Measurements from ENCODE around the gene FANCG. TPM values are rescaled to one million over a fixed set of nuclear protein-coding genes. Genes with fewer than 3 reads are reported as not detected.

The FANCG gene
- total RNA-seq: 10 to 100 TPM; 14.4 to 40.4 (median 22.2) TPM

GRCh38 chr9:35079426-35080341, at the start of gene FANCG:
TSS of gene FANCG (minus strand) at chr9:35079942. CDS start at chr9:35079524, 418 bp downstream.
- H3K36me3 ChIP-seq: no peaks in the 10 kb centered on the region
- peak within 1 kb of the TSS; percentile 75 to 99 (median 78) for H3K4me3 ChIP-seq
- no peak for TF ChIP-seq POLR2A (IDR thresholded peaks at IDR 0.05)
- no peak for TF ChIP-seq CTCF (IDR thresholded peaks at IDR 0.05)
- DNase-seq: peak; percentile 88 to 95 (median 92)
- no peaks in the 10 kb centered on the region for H3K9me3 ChIP-seq
- H3K4me1 ChIP-seq: peaks cover 4 to 19% (median 8%) of the 10 kb centered on the region in 4 donors
- no peaks in the 10 kb centered on the region for H3K27me3 ChIP-seq
- peak within 1 kb of the TSS; percentile 46 to 89 (median 72) for H3K27ac ChIP-seq

GRCh38 chr9:35116898-35117551, 37.3 kb upstream of the FANCG start:
- H3K4me3 ChIP-seq: peak overlapping the region in 3 of 4 donors; percentile 54 to 69 (median 65)
- H3K36me3 ChIP-seq: no peaks in the 10 kb centered on the region
- peaks cover 0 to 39% (median 17%) of the 10 kb centered on the region in 4 donors for H3K4me1 ChIP-seq
- DNase-seq: peak; percentile 82 to 96 (median 90)
- TF ChIP-seq POLR2A (IDR thresholded peaks at IDR 0.05) (no peak), CTCF (IDR thresholded peaks at IDR 0.05) (peak; percentile 80 to 97 (median 96))
- peak overlapping the region; percentile 78 to 94 (median 82) for H3K27ac ChIP-seq
- H3K27me3 ChIP-seq: no peaks in the 10 kb centered on the region
- no peaks in the 10 kb centered on the region for H3K9me3 ChIP-seq

- peaks cover 0 to 43% (median 17%) of the 10 kb centered on the region in 4 donors for H3K4me1 ChIP-seq
- TF ChIP-seq POLR2A (IDR thresholded peaks at IDR 0.05) (peak in 1 of 2 donors; percentile 16), CTCF (IDR thresholded peaks at IDR 0.05) (no peak)
Measured at GRCh38 chr9:35116539-35116897, 36.8 kb upstream of the FANCG start.

GRCh38 chr9:35115680-35116538, 36.2 kb upstream of the FANCG start, which contains the start of gene ATOSB:
TSS of gene ATOSB (minus strand) at chr9:35115862. CDS start at chr9:35108274, 7,588 bp downstream.
- Histone ChIP-seq H3K9me3 (no peaks in the 10 kb centered on the region), H3K27ac (peak within 1 kb of the TSS; percentile 78 to 94 (median 82)), H3K4me3 (peak within 1 kb of the TSS; percentile 46 to 69 (median 60)), H3K27me3 (no peaks in the 10 kb centered on the region), H3K36me3 (no peaks in the 10 kb centered on the region), H3K4me1 (peaks cover 0 to 45% (median 17%) of the 10 kb centered on the region in 4 donors)
- DNase-seq: peak; percentile 99
- TF ChIP-seq CTCF (IDR thresholded peaks at IDR 0.05) (no peak), POLR2A (IDR thresholded peaks at IDR 0.05) (peak; percentile 66 to 88)

More at GRCh38 chr9:35116539-35116897, 36.8 kb upstream of the FANCG start:
- Histone ChIP-seq H3K27me3 (no peaks in the 10 kb centered on the region), H3K4me3 (peak overlapping the region; percentile 46 to 69 (median 60)), H3K36me3 (no peaks in the 10 kb centered on the region), H3K27ac (peak overlapping the region; percentile 78 to 94 (median 82)), H3K9me3 (no peaks in the 10 kb centered on the region)
- no peak for DNase-seq
